ENCODE results near the gene CLIP4.

DNA sequence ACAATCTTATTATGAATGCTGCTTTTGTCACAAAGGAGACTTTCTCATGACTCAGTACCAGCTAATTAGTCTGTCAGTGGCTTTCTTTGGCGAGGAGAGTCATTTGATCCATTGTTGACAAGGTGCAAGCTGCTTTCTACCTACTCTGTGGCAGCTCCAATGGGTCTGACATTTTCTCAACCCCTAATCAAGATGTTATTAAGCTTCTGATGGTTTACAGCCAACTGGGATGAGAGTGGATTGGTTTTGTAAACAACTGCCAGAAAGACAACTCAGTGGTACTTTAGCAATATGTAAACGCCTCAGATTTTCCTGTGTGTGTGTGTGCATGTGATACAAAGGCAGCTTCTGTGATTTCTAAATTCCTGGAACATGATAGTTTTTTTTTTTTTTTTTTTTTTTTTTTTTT is 8.2 kb upstream of the CLIP4 start:
- TF ChIP-seq POLR2AphosphoS5 (IDR thresholded peaks at IDR 0.05; ENCODE audit: low read depth), result no peak
- no peak for TF ChIP-seq CTCF (conservative IDR thresholded peaks at IDR 0.05; ENCODE audit: low read depth in 2 of 2)
- TF ChIP-seq CREB1 (CRISPR knock-in tag; IDR thresholded peaks at IDR 0.05; ENCODE audit: low read depth), result no peak
- no peak for TF ChIP-seq STAT1 (IDR thresholded peaks at IDR 0.05; ENCODE audit: unreplicated experiment)
- no peak for TF ChIP-seq EZH2 (IDR thresholded peaks at IDR 0.05; ENCODE audit: low read depth, unreplicated experiment)
- no peak for TF ChIP-seq ETS1 (IDR thresholded peaks at IDR 0.05)
